Liver (tissue), 9 donors: ENCODE data around the gene RARA. TPM values are rescaled to one million over a fixed set of nuclear protein-coding genes. Genes with fewer than 3 reads are reported as not detected.

Experiments
- DNase-seq: peaks from one replicate; pipeline ENCODE4 v3.0.0-alpha.2; 2017; ENCODE audit warnings: low spot score
- H3K27ac ChIP-seq, 2 donors: one replicate each; pipeline ENCODE4 v1.7.0; 2013; ENCODE audit warnings: inconsistent platforms in 2 of 2, low read length in 2 of 2, control low read depth in 1 of 2, low read depth in 1 of 2, mild to moderate bottlenecking in 1 of 2
- H3K27me3 ChIP-seq, 4 donors: one replicate each; pipeline versions ENCODE4 v1.6.1 to v1.7.0; 2013; ENCODE audit warnings: low read length in 3 of 4, inconsistent platforms in 1 of 4, mild to moderate bottlenecking in 1 of 4, moderate library complexity in 1 of 4; ENCODE audit not compliant: control insufficient read depth in 4 of 4, insufficient read depth in 4 of 4
- H3K36me3 ChIP-seq, 4 donors: one replicate each; pipeline versions ENCODE4 v1.6.1 to v1.7.0; 2013; ENCODE audit warnings: low read length in 3 of 4, mild to moderate bottlenecking in 3 of 4, low read depth in 1 of 4, moderate library complexity in 1 of 4; ENCODE audit not compliant: control insufficient read depth in 4 of 4, insufficient read depth in 3 of 4
- H3K4me1 ChIP-seq, 4 donors: one replicate each; pipeline versions ENCODE4 v1.6.1 to v1.7.0; 2013; ENCODE audit warnings: low read length in 3 of 4, mild to moderate bottlenecking in 3 of 4, moderate library complexity in 1 of 4; ENCODE audit not compliant: control insufficient read depth in 4 of 4, insufficient read depth in 4 of 4
- H3K4me3 ChIP-seq, 3 donors: one replicate each; pipeline versions ENCODE4 v1.6.1 to v1.7.0; 2013; ENCODE audit warnings: low read length in 3 of 3, control low read depth in 1 of 3, low read depth in 1 of 3, mild to moderate bottlenecking in 1 of 3
- H3K9ac ChIP-seq, 2 donors: one replicate each; pipeline ENCODE4 v1.7.0; 2013; ENCODE audit warnings: low read length in 2 of 2, mild to moderate bottlenecking in 2 of 2, moderate library complexity in 2 of 2, control low read depth in 1 of 2, low read depth in 1 of 2
- H3K9me3 ChIP-seq, 4 donors: one replicate each; pipeline versions ENCODE4 v1.6.1 to v1.7.0; 2013; ENCODE audit warnings: low read length in 3 of 4; ENCODE audit not compliant: control insufficient read depth in 4 of 4
- ATF3 ChIP-seq: IDR thresholded peaks from 2 replicates; pipeline ENCODE4 v1.6.1; 2016; ENCODE audit warnings: antibody characterized with exemption
- CTCF ChIP-seq: fragments of 150-350 bp; IDR thresholded peaks from 2 replicates; pipeline ENCODE4 v1.5.1; 2017; ENCODE audit warnings: improper control_type of control experiment, low read depth, low read length; ENCODE audit not compliant: missing input control
- EGR1 ChIP-seq, 2 donors: IDR thresholded peaks; 2 replicates each; pipeline ENCODE4 v1.6.1; 2016 to 2018; ENCODE audit warnings: antibody characterized with exemption in 2 of 2, low read depth in 2 of 2
- FOXA1 ChIP-seq: IDR thresholded peaks from 2 replicates; pipeline ENCODE4 v1.6.1; 2016; ENCODE audit warnings: antibody characterized with exemption
- FOXA2 ChIP-seq: IDR thresholded peaks from 2 replicates; pipeline ENCODE4 v1.6.1; 2016; ENCODE audit warnings: antibody characterized with exemption
- GABPA ChIP-seq, 2 donors: IDR thresholded peaks in 1 of 2; conservative IDR thresholded peaks in 1 of 2; 2 replicates each; pipeline ENCODE4 v1.6.1; 2016; ENCODE audit warnings: antibody characterized with exemption in 2 of 2, mild to moderate bottlenecking in 1 of 2, moderate library complexity in 1 of 2
- HNF4A ChIP-seq, 2 donors: conservative IDR thresholded peaks; 2 replicates each; pipeline ENCODE4 v1.6.1; 2016; ENCODE audit warnings: antibody characterized with exemption in 2 of 2, mild to moderate bottlenecking in 2 of 2
- HNF4G ChIP-seq: IDR thresholded peaks from 2 replicates; pipeline ENCODE4 v1.6.1; 2016; ENCODE audit warnings: antibody characterized with exemption
- JUND ChIP-seq, 2 donors: IDR thresholded peaks; 2 replicates each; pipeline ENCODE4 v1.6.1; 2016; ENCODE audit warnings: antibody characterized with exemption in 2 of 2
- MAX ChIP-seq: IDR thresholded peaks from 2 replicates; pipeline ENCODE4 v1.6.1; 2016; ENCODE audit warnings: antibody characterized with exemption
- NR2F2 ChIP-seq: IDR thresholded peaks from 2 replicates; pipeline ENCODE4 v1.6.1; 2016; ENCODE audit warnings: antibody characterized with exemption
- RAD21 ChIP-seq, 2 donors: IDR thresholded peaks; 2 replicates each; pipeline ENCODE4 v1.6.1; 2016; ENCODE audit warnings: antibody characterized with exemption in 2 of 2, mild to moderate bottlenecking in 2 of 2
- REST ChIP-seq: IDR thresholded peaks from 2 replicates; pipeline ENCODE4 v1.6.1; 2016; ENCODE audit warnings: antibody characterized with exemption, mild to moderate bottlenecking
- RXRA ChIP-seq, 2 donors: IDR thresholded peaks; 2 replicates each; pipeline ENCODE4 v1.6.1; 2017 to 2018; ENCODE audit warnings: antibody characterized with exemption in 2 of 2, mild to moderate bottlenecking in 1 of 2
- SP1 ChIP-seq: IDR thresholded peaks from 2 replicates; pipeline ENCODE4 v1.6.1; 2018; ENCODE audit warnings: antibody characterized with exemption, mild to moderate bottlenecking
- TAF1 ChIP-seq: conservative IDR thresholded peaks from 2 replicates; pipeline ENCODE4 v1.6.1; 2016; ENCODE audit warnings: antibody characterized with exemption, mild to moderate bottlenecking
- YY1 ChIP-seq: IDR thresholded peaks from 2 replicates; pipeline ENCODE4 v1.6.1; 2016; ENCODE audit warnings: antibody characterized with exemption, mild to moderate bottlenecking
- ZBTB33 ChIP-seq: IDR thresholded peaks from 2 replicates; pipeline ENCODE4 v1.6.1; 2016; ENCODE audit warnings: antibody characterized with exemption
- WGBS: extraction: QIAGEN DNeasy Blood & Tissue Kit; methylation state at CpG from one replicate; pipeline ENCODE4 v1.1.7; 2013; 5-methylcytosine and 5-hydroxymethylcytosine counted together
- polyA plus RNA-seq, 2 donors: library from polyadenylated mRNA; stranded (reverse) in 1 of 2; unstranded in 1 of 2; fragments of 200-250 nt in 1 of 2; fragments of >200 nt in 1 of 2; fragmentation: Nextera tagmentation in 1 of 2; extraction: Ambion mirVana in 1 of 2; gene quantifications; one replicate each; pipeline versions ENCODE4 v1.2.1 to v1.2.3, GENCODE V29; 2013 to 2015
- total RNA-seq, 2 donors: library from RNA; depleted of rRNA; stranded (reverse); fragments of >200 nt; gene quantifications; one replicate each; pipeline ENCODE4 v1.2.3, GENCODE V29; 2014
- donor health status: healthy.
- donor health status: healthy.
- donor health status: healthy.
- donor health status: healthy.
- donor health status: healthy.

The RARA gene
- total and polyA plus RNA-seq, 4 donors: 6.6 to 26.2 (median 10.8) TPM

- Histone ChIP-seq H3K9ac (peak overlapping the region in 1 of 2 donors; percentile 39), H3K4me1 (peaks cover 55 to 97% (median 91%) of the 10 kb centered on the region in 4 donors), H3K36me3 (no peaks in the 10 kb centered on the region), H3K4me3 (no peak overlapping the region), H3K9me3 (no peaks in the 10 kb centered on the region), H3K27me3 (no peaks in the 10 kb centered on the region), H3K27ac (peak overlapping the region; percentile 69 to 87)
- WGBS: 83% methylated on average over 10 of the region's 10 CpGs
- DNase-seq: no peak
- TF ChIP-seq NR2F2 (no peak), GABPA (IDR thresholded peaks at IDR 0.05 in 1 of 2, conservative IDR thresholded peaks at IDR 0.05 in 1 of 2) (no peak), TAF1 (no peak), EGR1 (IDR thresholded peaks at IDR 0.05; ENCODE audit: low read depth in 2 of 2) (no peak), ZBTB33 (no peak), YY1 (no peak), HNF4G (no peak)
Observed at GRCh38 chr17:40330850-40331470, 22.0 kb downstream of the RARA start.

- peak; percentile 75 for TF ChIP-seq ZBTB33
- no peak for TF ChIP-seq TAF1
- peak; percentile 79 to 89 for TF ChIP-seq HNF4A (conservative IDR thresholded peaks at IDR 0.05)
- TF ChIP-seq RAD21 (IDR thresholded peaks at IDR 0.05): peak; percentile 29 to 47
- TF ChIP-seq GABPA (IDR thresholded peaks at IDR 0.05 in 1 of 2, conservative IDR thresholded peaks at IDR 0.05 in 1 of 2): peak in 1 of 2 donors; percentile 63
- TF ChIP-seq HNF4G: peak; percentile 82
- peak; percentile 24 for TF ChIP-seq ATF3
- peak; percentile 79 for TF ChIP-seq NR2F2
- peak; percentile 97 for TF ChIP-seq SP1
- TF ChIP-seq JUND (IDR thresholded peaks at IDR 0.05): peak; percentile 67 to 77
- no peak for TF ChIP-seq REST
- TF ChIP-seq FOXA2: peak; percentile 55
- TF ChIP-seq RXRA (IDR thresholded peaks at IDR 0.05): peak; percentile 92 to 96
- TF ChIP-seq MAX: peak; percentile 80
- peak; percentile 66 for TF ChIP-seq YY1
- TF ChIP-seq EGR1 (IDR thresholded peaks at IDR 0.05; ENCODE audit: low read depth in 2 of 2): peak; percentile 61 to 85
- peak; percentile 2 for TF ChIP-seq CTCF
- TF ChIP-seq FOXA1: peak; percentile 37
- no peaks in the 10 kb centered on the region for H3K36me3 ChIP-seq
- 13% methylated on average over 22 of the region's 22 CpGs for WGBS
- H3K9ac ChIP-seq: no peak overlapping the region
- H3K4me1 ChIP-seq: peaks cover 48 to 87% (median 81%) of the 10 kb centered on the region in 4 donors
- peak overlapping the region; percentile 69 to 87 for H3K27ac ChIP-seq
- H3K9me3 ChIP-seq: no peaks in the 10 kb centered on the region
- DNase-seq: peak; percentile 66
- no peaks in the 10 kb centered on the region for H3K27me3 ChIP-seq
- H3K4me3 ChIP-seq: peak overlapping the region in 1 of 3 donors; percentile 3
Observed at GRCh38 chr17:40331743-40332641, 23.0 kb downstream of the RARA start.
